AG09319 (cell line): ENCODE data around the gene LINC01488.

ENCODE experiments used
- DNase-seq: peaks from one replicate; pipeline ENCODE4 v3.0.0-alpha.2; 2010; ENCODE audit warnings: low read depth; ENCODE audit errors: extremely low read depth
- CTCF ChIP-seq: IDR thresholded peaks from 2 replicates; pipeline ENCODE4 v1.5.1; 2011; ENCODE audit warnings: low read depth, mild to moderate bottlenecking, inconsistent platforms, low read length, moderate library complexity

Gene LINC01488

GRCh38 chr11:69511358-69512055 lies 30.0 kb downstream of the LINC01488 start:
- DNase-seq, result peak; percentile 24
- no peak for TF ChIP-seq CTCF

GRCh38 chr11:69512136-69512535 lies 30.7 kb downstream of the LINC01488 start:
- DNase-seq, result no peak
- TF ChIP-seq CTCF, result no peak

GRCh38 chr11:69512790-69513189 lies 31.3 kb downstream of the LINC01488 start:
- no peak for DNase-seq
- TF ChIP-seq CTCF, result no peak

- no peak for TF ChIP-seq CTCF
Measured at GRCh38 chr11:69513196-69513595, 31.7 kb downstream of the LINC01488 start.

GRCh38 chr11:69513663-69514224 lies 32.3 kb downstream of the LINC01488 start:
- no peak for TF ChIP-seq CTCF
- no peak for DNase-seq

More at GRCh38 chr11:69513196-69513595, 31.7 kb downstream of the LINC01488 start:
- no peak for DNase-seq

GRCh38 chr11:69514771-69515170 lies 33.3 kb downstream of the LINC01488 start:
- no peak for DNase-seq
- TF ChIP-seq CTCF, result no peak
